HG03469 (cell line): ENCODE data around the gene PRTN3.

Experiments
- ATAC-seq: cut with Tn5 transposase; IDR thresholded peaks from one replicate; pipeline ENCODE4 v1.9.1; 2021; ENCODE audit warnings: mild to moderate bottlenecking, moderate library complexity, moderate number of reproducible peaks; ENCODE audit not compliant: unreplicated experiment

The PRTN3 gene, protein sequence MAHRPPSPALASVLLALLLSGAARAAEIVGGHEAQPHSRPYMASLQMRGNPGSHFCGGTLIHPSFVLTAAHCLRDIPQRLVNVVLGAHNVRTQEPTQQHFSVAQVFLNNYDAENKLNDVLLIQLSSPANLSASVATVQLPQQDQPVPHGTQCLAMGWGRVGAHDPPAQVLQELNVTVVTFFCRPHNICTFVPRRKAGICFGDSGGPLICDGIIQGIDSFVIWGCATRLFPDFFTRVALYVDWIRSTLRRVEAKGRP

DNA sequence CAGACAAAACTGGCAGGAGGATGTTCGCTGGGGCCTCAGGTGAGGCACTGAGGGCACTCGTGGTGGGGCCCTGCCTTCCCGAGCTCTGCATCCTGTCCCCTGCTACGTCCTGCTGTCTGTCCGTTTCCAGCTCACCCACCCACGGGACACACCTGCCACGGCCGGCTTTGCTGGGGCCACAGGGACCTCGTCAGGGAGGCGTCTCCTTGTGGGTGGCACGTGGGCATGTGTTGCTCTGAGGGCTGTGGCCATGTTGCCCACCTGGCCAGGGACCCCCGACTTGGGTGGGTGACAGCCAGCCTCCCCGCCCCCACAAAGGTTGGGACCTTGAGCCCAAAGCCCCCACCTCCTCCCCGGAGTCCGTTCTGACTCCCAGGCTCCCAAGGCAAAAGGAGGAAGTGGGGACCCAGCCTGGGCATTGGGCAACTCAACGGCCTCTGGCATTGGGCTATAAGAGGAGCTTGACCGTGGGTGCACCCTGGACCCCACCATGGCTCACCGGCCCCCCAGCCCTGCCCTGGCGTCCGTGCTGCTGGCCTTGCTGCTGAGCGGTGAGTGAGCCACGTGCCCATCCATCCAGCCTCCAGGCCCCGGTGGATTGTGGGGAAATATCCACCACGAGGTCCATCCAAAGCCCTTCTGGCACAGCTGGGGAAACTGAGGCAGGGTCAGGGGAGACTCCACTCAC is at the start of gene PRTN3:
TSS of gene PRTN3 (plus strand) at position 481 of the 688 bp plus-strand sequence. CDS start at position 491, 10 bp downstream.
- ATAC-seq, result no peak

DNA sequence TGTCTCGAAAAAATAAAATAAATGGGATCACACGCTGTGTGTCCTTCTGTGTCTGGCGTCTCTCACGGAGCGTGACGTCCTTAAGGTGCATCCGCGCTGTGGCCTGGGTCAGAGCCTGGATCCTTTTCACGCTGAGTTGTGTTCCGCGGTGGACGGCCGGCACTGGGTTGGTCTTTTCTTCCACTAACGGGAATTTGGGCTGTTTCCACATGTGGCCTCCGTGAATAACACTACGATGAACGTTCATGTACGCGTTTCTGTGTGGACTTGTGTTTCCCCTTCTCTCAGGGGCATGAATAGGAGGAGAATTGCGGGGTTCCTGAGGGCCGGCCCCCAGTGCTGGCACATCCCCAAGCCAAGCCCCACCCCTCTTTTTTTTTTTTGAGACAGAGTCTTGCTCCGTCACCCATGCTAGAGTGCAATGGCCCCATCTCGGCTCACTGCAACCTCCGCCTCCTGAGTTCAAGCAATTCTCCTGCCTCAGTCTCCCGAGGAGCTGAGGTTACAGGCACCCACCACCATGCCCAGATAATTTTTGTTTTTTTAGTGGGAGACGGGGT is 49.7 kb upstream of the PRTN3 start:
- ATAC-seq, result no peak

DNA sequence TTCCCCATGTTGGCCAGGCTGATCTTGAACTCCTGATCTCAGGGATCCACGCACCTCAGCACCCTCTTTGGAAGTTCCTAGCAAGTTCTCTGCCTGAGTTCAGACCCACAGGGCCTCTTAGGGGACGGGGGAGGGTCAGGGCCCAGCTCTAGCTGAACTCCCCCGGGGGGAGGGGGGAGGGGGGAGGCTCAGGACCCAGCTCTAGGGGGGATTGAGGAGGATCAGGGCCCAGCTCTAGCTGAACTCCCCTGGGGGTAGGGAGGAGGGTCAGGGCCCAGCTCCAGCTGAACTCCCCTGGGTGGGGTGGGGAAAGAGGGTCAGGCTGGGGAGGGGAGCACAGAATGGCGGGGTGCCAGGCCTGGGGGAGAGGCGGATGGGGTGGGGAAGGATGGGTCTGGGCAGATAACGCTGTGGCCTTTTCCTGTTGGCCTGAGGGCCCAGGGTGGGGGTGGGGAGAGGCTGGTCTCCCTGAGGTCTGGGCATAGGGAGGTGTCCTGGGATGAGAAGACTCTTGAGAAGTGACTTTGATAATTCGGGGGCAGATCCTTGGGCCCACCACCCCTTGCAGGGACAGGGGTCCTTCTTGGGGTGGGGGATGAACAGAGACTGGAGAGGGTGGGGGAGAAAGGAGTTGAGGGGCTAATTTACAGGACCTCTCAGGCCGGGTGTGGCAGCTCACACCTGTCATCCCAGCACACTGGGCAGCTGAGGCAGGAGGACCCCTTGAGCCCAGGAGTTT is 49.1 kb upstream of the PRTN3 start:
- no peak for ATAC-seq

DNA sequence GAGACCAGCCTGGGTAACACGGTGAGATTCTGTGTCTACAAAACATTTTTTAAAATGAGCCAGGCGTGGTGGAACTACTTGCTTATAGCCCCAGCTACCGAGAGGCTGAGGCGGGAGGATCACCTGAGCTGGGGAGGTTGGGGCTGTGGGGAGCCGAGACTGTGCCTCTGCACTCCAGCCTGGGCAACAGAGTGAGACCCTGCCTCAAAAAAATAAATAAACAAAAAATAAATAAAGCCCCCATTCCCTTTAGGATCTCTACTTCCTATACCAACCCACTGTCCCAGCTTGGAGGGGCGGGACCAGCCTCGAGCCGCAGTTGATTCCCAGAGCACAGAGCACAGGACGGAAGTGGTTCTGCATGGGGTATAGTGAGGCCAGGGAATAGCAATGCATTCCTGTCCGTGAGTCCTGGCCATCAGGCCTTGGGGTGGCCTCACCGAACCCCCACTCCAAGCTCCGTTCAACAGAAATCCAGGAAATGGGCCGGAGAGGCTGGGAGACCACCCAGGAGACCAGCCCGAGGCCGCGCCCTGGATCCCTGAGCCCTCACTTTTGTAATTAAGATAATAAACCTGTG is 48.4 kb upstream of the PRTN3 start:
- no peak for ATAC-seq

DNA sequence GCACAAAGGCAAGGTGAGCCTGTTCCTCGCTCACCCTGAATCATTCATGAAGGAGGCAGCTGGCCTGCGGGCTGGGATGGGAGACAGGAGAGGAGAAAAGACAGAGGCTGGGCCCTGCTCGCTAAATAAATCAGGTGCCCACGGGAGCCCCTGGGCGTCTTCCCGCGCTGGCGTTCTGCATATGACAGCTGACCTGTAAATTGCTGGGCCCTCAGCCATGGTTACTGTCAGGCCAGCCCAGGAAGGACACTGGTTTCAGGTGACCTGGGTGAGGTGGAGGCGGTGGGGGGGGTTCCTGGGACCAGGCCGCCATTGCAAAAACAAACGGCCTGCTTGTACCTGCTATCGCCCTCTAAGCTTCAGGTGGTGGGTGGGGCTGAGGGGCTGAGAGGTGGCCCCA is 47.0 kb upstream of the PRTN3 start:
- no peak for ATAC-seq

DNA sequence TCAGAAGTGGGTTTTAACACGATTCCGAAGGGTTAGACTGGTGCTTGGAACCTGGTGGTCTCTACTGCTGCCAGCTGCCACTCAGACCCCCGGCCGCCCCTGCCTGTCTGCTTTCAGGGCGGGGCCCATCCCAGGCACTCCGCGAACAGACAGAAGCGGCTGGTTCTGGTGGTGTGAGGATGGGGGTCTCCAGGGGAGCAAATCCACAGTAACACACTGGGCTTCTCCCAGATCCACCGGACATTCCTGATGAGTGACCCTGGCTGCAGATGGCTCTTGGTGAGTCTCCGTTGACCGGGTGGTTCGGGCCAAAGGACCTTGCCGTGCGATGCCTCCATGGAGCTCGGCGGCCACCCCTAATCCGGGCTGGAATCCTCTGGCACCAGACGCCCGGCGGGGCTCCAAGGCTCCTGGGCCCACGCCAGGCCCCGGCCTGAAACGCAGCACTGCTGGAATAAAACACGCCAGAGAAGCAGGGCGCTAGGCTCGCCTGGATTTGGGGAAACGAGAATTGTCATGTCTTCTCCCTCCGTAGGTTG is 45.7 kb upstream of the PRTN3 start:
- no peak for ATAC-seq

DNA sequence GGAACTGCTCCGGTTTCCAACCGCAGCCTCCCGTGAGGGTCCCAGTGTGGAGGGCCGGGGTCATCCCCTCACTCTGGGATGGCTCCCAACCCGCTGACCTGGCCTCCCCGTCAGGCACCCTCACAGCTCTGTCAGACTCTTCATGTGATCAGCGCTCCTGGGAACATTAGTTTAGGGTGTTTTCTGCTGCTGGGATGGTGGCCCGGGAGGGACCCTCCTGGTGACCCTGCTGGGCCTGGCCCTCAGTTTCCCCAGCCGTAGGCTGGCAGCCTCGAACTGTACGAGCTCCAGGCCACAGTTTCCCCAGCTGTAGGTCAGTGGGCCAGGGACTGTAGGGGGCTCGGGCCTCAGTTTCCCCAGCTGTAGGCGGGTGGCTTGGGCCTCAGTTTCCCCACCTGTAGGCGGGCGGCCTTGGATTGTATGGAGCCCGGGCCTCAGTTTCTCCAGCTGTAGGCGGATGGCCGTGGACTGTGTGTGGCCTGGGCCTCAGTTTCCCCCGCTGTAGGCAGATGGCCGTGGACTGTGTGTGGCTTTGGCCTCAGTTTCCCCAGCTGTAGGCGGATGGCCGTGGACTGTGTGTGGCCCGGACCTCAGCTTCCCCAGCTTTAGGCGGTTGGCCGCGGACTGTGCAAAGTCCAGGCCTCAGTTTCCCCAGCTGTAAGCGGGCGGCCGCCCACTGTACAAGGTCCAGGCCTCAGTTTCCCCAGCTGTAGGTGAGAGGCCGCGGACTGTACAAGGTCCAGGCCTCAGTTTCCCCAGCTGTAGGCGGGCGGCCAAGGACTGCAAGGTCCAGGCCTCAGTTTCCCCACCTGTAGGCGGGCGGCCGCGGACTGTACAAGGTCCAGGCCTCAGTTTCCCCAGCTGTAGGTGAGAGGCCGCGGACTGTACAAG is 44.9 kb upstream of the PRTN3 start:
- no peak for ATAC-seq

DNA sequence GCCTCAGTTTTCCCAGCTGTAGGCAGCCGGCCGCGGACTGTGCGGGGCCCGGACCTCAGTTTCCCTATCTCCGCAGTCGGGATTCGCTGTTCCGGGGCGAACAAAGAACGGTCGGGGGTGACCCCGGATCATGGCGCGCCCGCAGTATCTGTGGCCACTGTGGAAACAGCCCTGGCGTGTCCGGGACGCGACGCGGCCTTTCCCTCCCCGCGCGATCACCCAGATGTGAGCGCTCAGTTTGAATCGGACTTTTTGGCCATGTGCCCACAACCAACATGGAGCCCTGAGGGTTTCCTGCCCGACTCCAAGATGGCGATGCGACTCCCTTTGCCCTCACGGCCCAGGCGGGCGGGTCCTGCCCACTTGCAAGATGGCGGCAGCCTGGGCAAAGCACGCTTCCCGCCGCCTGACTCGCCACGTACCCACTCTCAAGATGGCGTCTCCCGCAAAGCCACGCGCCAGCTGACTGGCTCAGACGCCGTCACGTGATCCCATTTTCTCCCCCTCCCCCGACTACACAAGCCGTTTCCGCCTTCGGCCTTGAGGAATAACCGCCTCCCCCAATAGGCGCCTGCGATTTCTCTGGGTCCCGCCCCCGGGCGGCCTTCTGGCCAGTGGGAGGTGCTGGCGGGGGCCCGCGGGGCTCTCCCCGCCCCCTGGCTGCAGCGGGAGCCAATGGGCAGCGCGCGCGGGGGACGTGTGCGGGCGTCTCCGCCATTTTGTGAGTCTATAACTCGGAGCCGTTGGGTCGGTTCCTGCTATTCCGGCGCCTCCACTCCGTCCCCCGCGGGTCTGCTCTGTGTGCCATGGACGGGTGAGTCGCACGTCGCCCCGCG is 43.9 kb upstream of the PRTN3 start, which contains the start of gene PTBP1:
TSS of gene PTBP1 (plus strand) at position 761 of the 836 bp plus-strand sequence. CDS start at position 807, 46 bp downstream.
- peak; percentile 58 for ATAC-seq

DNA sequence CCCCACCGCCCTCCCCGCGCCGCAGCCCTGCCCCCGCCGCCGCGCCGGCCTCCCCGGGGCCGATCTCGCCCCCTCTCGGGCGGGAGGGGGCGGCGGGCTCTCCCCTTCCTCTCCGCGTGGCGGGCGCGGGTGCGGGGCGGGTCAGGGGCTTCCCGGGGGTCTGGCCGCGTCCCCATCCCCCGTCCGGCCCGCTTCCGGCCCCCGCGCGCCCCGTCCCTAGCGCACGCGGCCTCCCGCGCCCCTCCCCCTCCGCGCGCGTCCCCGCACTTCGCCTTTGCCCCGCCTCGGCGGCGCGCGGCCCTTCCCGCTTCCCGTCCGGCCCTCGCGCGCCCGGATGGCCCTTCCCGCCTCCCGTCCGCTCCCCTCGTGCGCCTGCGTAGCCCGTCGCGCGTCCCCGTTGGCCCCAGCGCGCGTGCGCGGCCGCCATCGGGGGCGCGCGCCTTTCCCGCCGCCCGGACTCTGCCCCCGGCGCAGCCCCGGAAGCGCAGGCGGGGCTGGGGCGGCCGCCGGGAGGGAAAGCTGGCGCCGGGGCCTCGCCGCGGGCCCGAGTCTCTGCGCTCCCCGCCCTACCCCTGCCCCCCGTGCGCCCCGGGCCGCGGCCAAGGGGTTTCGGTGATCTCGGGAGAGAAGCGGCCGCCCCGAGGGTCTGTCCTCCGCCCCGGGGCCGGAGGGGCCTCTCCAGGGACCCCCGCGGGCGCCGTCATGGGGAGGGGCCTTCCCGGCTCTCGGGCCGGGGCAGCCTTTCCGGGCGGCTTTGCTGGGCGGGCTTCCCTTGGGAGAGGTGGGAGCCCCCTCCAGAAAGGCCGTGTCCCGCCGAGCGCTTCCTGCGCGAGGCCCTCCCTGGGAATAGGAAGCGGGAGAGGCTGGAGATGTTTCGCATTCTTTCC is 43.0 kb upstream of the PRTN3 start:
- peak; percentile 24 for ATAC-seq

DNA sequence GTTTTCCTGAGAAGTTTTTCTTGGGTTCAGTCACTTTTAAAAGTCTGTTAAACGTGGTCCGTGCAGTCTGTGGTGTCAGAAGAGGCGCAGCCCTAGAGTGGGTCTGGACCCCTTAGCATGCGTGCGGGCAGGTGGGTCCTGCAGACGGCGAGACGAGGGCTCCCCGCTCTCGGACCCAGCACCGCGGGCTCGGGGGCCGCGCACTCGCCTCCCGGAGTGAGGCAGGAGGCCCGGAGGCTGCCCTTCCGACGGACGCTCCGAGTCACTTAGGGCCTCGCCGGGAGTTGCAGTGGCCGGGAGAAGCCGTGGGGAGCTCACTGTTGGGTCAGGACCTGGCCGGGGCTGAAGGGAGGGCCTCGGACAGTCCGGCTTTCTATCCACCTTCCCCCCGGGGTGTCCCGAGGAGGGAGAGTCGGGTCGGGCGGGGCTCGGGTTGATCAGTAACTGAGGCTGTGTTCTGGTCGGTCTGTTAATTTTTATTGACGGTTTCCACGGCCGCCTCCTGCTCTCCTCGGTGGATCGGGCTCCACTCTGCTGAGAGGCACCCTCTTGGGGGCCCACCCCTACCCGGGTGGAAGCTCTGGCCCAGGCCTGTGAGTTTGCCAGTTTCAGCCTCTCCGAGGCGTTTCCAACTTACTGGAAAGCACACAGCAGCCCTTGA is 42.3 kb upstream of the PRTN3 start:
- no peak for ATAC-seq

DNA sequence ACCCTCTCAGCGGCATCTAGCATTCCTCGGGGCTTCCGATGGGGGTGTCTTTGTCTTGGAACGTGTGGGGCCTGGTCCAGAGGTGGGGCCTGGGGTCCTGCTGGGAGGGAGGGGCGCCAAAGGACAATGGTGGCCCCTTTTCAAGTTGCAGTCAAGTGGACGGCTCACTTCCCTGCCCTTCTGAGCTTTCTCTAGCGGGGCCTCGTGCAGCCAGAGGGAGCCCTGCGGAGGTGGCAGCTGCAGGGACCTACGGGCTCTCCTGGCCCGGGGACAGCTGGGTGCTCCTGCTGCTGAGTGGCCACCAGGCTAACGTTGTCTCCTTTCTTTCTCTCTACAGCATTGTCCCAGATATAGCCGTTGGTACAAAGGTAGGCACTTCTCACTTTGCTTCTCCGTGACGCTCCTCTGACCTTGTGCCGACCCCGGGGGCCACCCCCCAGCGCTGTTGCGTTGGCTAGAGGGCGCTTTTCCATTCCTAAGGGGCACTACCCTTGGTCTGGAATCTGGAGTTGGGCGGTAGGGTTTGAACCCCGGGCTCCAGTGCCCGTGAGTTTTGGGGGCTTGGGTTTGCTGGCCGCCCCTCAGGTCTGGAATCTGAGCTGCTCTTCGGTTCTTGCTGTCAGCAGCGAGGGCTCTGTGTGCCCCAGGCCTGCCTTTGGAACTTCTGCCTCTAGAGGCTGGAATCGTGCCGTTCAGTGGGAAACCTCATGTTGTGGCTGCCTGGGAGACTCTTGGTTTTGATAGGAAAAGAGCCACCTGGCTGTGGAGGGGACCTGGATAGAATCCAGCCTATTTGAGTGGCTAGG is 41.5 kb upstream of the PRTN3 start:
- ATAC-seq, result no peak

DNA sequence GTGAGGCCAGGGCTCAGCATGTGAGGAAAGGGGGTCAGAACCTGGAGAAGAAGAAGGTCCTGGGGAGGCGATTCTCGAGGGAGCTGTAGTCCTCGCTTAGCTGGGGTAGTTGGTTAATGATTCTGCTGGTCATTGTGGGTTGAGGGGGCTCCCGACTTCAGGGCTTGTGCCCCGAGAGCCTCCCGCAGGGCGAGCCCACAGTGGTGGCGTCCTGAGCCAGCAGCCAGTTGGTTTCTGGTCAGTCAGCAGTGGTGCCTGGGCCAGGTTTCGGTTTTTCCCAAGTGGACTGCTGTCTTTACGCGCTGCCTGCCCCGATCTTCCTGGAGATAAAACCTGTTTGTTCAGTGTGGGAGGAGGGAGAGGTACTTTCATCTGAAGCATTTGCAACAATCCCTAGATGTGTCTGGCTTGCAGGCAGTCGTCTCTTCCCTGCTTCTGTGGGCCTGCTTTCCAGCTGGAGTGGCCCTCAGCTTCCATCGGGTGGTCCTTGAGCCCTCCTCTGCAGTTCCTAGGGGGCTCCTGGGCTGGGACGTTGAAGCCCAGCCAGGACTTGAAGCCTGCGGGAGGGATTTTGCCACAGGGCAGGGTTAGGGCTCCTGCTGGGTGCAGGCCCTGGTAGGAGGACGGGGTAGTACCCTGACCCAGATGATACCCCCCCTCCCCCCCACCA is 40.3 kb upstream of the PRTN3 start:
- ATAC-seq, result no peak

DNA sequence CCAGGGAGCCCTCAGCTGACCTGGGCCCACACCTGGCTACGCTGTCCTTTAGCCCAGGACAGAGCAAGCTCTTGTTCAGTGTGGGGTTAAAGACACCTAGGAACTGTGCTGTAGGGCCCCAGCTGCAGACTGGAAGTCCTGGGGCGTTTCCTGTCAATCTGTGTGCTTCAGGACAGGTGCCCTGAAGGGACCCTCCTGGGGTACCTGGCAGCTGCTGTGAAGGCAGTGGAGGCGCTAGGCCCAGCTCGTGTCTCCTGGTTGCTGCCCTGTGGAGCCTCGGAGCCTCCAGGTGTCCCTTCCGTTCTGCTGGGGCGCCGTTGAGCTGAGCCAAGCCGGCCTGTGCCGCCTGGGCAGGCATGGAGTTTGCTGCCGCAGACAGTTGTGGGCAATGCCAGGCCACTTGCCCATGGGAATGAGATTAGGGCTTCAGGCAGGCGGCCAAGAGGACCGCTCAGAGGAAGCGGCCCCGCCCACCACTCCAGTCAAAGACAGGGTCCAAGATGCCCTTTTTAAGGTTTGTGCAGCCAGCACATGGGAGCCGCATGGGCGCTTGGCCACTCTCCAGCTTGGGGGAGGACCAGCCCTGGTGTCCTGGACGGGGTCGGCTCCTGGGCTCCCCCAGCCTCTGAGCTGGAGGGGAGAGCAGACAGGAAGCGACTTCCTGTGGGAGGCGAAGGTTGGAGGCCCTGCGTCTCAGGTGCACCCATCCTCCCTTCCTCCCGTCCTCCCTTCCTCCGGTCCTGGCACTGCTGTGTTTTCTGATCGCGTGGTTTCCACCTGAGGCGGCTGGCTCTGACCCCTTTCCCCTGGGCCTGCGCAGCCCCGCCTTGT is 39.6 kb upstream of the PRTN3 start:
- ATAC-seq, result no peak

DNA sequence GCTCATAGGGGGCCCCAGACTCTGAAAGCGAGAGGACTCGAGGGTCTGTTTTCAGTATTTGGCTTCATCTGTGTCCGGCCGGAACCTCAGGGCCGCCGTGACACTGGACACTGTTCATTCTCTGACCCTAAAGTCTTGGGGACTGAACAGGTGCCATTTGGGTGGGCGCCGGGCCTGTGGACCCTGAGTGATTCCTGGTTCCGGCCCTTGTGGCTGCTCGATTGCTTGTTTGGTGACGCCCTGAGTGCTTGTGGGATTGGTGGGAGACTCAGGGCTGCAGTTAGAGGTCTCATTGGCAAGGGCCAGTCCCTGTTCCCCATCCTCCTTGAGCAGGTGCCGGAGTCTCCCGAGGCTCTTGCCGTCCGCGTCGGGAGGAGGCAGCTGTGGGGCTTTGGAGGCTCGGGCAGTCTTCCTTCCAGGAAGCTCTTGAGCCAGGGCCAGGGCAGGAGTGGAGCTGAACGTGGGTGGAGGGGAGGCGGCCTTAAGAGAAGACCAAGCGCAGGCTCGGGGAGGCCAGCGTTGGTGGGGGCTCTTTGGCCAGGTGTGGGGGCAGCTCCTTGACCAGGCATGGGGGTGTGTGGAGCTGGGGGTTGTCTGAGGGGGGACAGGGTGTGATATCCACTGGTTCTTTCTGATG is 38.8 kb upstream of the PRTN3 start:
- no peak for ATAC-seq
